ENCODE measurements around the gene GEN1. TPM values are rescaled to one million over a fixed set of nuclear protein-coding genes. Genes with fewer than 3 reads are reported as not detected.
"Not testable (repeated sequence)": the region's sequence is repeated elsewhere in the genome, so short reads cannot be mapped to it uniquely, and the experiment has no call there.

Gene GEN1
- total RNA-seq, 2 donors from 2014 or later: 6.5 to 7.6 TPM

- intact Hi-C loops (cut with DNase I): no loop called here
- H3K4me1 ChIP-seq: no peaks in the 10 kb centered on the region
- no peak overlapping the region for H3K4me3 ChIP-seq
- ATAC-seq (no peak), DNase-seq (no peak)
- H3K27ac ChIP-seq: no peak overlapping the region
- no peaks in the 10 kb centered on the region for H3K27me3 ChIP-seq
- no peaks in the 10 kb centered on the region for H3K36me3 ChIP-seq (replicated peaks in 1 of 2; ENCODE audit: insufficient read depth in 1 of 2, low read depth in 2 of 2)
- 59 to 63% methylated on average over 7 of the region's 7 CpGs for WGBS, 2 donors
- TF ChIP-seq POLR2A (IDR thresholded peaks at IDR 0.05) (no peak), CTCF (IDR thresholded peaks at IDR 0.05) (no peak)
- H3K9me3 ChIP-seq: no peaks in the 10 kb centered on the region
Observed at GRCh38 chr2:17821535-17822444, 67.9 kb downstream of the GEN1 start.

- no peak overlapping the region for H3K4me3 ChIP-seq
- no peak overlapping the region for H3K27ac ChIP-seq
- no peaks in the 10 kb centered on the region for H3K9me3 ChIP-seq
- WGBS, 2 donors: 23 to 32% methylated on average over 4 of the region's 4 CpGs
- H3K27me3 ChIP-seq: no peaks in the 10 kb centered on the region
- DNase-seq (no peak), ATAC-seq (no peak)
- TF ChIP-seq CTCF (IDR thresholded peaks at IDR 0.05) (no peak), POLR2A (IDR thresholded peaks at IDR 0.05) (no peak)
- intact Hi-C loops (cut with DNase I): no loop called here
- no peaks in the 10 kb centered on the region for H3K4me1 ChIP-seq
- H3K36me3 ChIP-seq (replicated peaks in 1 of 2; ENCODE audit: insufficient read depth in 1 of 2, low read depth in 2 of 2): no peaks in the 10 kb centered on the region
Observed at GRCh38 chr2:17822445-17823117, 68.6 kb downstream of the GEN1 start.

- H3K36me3 ChIP-seq (replicated peaks in 1 of 2; ENCODE audit: insufficient read depth in 1 of 2, low read depth in 2 of 2); H3K9me3 ChIP-seq; H3K27me3 ChIP-seq; H3K4me1 ChIP-seq; DNase-seq; intact Hi-C loops (cut with DNase I); H3K4me3 ChIP-seq; H3K27ac ChIP-seq; ATAC-seq: not testable (repeated sequence)
- WGBS, 2 donors: 71 to 86% methylated on average over 4 of the region's 4 CpGs
Observed at GRCh38 chr2:17823646-17824045, 69.7 kb downstream of the GEN1 start.

GRCh38 chr2:17827316-17827715, 73.4 kb downstream of the GEN1 start:
- H3K4me3 ChIP-seq: no peak overlapping the region
- ATAC-seq (peak; percentile 43), DNase-seq (no peak)
- TF ChIP-seq CTCF (IDR thresholded peaks at IDR 0.05) (no peak), POLR2A (IDR thresholded peaks at IDR 0.05) (no peak)
- peaks cover 8% of the 10 kb centered on the region for H3K4me1 ChIP-seq
- intact Hi-C loops (cut with DNase I): no loop called here
- H3K36me3 ChIP-seq (replicated peaks in 1 of 2; ENCODE audit: insufficient read depth in 1 of 2, low read depth in 2 of 2): no peaks in the 10 kb centered on the region
- H3K9me3 ChIP-seq: no peaks in the 10 kb centered on the region
- WGBS, 2 donors: 29 to 41% methylated on average over 5 of the region's 5 CpGs
- peak overlapping the region in 2 of 4 donors; percentile 35 for H3K27ac ChIP-seq
- no peaks in the 10 kb centered on the region for H3K27me3 ChIP-seq

GRCh38 chr2:17827785-17828184, 73.8 kb downstream of the GEN1 start:
- 62 to 82% methylated on average over 2 of the region's 2 CpGs for WGBS, 2 donors
- ATAC-seq (no peak), DNase-seq (no peak)
- Histone ChIP-seq H3K4me1 (peaks cover 8% of the 10 kb centered on the region), H3K27me3 (no peaks in the 10 kb centered on the region), H3K36me3 (replicated peaks in 1 of 2; ENCODE audit: insufficient read depth in 1 of 2, low read depth in 2 of 2) (no peaks in the 10 kb centered on the region), H3K9me3 (no peaks in the 10 kb centered on the region), H3K27ac (peak overlapping the region in 1 of 4 donors; percentile 35), H3K4me3 (no peak overlapping the region)
- TF ChIP-seq POLR2A (IDR thresholded peaks at IDR 0.05) (no peak), CTCF (IDR thresholded peaks at IDR 0.05) (no peak)
- intact Hi-C loops (cut with DNase I): no loop called here
